Colonic mucosa (tissue), 4 donors: ENCODE data around the gene MIXL1. TPM values are rescaled to one million over a fixed set of nuclear protein-coding genes. Genes with fewer than 3 reads are reported as not detected.

Experiments used
- DNase-seq: peaks from one replicate; pipeline ENCODE4 v3.0.0-alpha.2; 2020
- H3K27ac ChIP-seq: fragments of 200-600 bp; one replicate; pipeline ENCODE4 v1.8.0; 2021
- H3K27me3 ChIP-seq: fragments of 200-600 bp; one replicate; pipeline ENCODE4 v1.8.0; 2021
- H3K36me3 ChIP-seq: fragments of 200-600 bp; one replicate; pipeline ENCODE4 v1.8.0; 2021
- H3K4me1 ChIP-seq: fragments of 200-600 bp; one replicate; pipeline ENCODE4 v1.8.0; 2021; ENCODE audit warnings: mild to moderate bottlenecking
- H3K4me3 ChIP-seq: fragments of 200-600 bp; one replicate; pipeline ENCODE4 v1.8.0; 2021
- H3K9ac ChIP-seq, 2 donors: one replicate each; pipeline ENCODE4 v1.7.0; 2013; ENCODE audit warnings: control low read depth in 2 of 2, low read depth in 2 of 2, low read length in 2 of 2
- H3K9me3 ChIP-seq: fragments of 200-600 bp; one replicate; pipeline ENCODE4 v1.8.0; 2021
- CTCF ChIP-seq: fragments of 200-600 bp; IDR thresholded peaks from one replicate; pipeline ENCODE4 v1.8.0; 2022; ENCODE audit warnings: antibody characterized with exemption, mild to moderate bottlenecking
- intact Hi-C: fragments of 100-400 bp; cut with DNase I; formaldehyde crosslinking; loops from one replicate; pipeline ENCODE4 v1.14.1; 2022
- total RNA-seq, 2 donors: library from RNA; stranded (reverse); fragmentation: NEBNext Ultra II Directional in 1 of 2; extraction: Animal tissue kit (Norgen Biotek cat#: 25700) in 1 of 2; gene quantifications; one replicate each; pipeline ENCODE4 v1.2.1, GENCODE V29; 2021
- donor health status: healthy.
- donor health status: DM: no; HTN: no; CAD: no.
- donor health status: DM: no; HTN: no; CAD: no.

Gene MIXL1
- total RNA-seq, 2 donors from 2014 or later: not detected

DNA sequence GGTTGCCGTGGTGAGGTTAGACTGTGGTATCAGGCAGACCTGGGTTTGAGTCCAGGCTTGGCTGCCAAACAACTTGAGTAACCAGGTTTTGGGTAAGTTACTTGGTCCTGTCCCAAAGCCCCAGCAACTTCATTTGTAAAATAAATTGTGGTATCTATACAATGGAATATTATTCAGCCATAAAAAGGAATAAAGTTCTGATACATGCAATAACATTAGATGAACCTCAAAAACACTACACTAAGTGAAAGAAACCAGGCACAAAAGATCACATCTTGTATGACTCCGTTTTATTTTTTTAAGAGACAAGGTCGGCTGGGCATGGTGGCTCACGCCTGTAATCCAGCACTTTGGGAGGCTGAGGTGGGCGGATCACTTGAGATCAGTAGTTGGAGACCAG lies 16.4 kb upstream of the MIXL1 start:
- H3K27me3 ChIP-seq: no peaks in the 10 kb centered on the region
- H3K27ac ChIP-seq: no peak overlapping the region
- H3K9ac ChIP-seq: no peak overlapping the region
- intact Hi-C loops: no loop called here
- TF ChIP-seq CTCF: no peak
- H3K9me3 ChIP-seq: no peaks in the 10 kb centered on the region
- H3K4me1 ChIP-seq: no peaks in the 10 kb centered on the region
- no peaks in the 10 kb centered on the region for H3K36me3 ChIP-seq
- no peak overlapping the region for H3K4me3 ChIP-seq
- no peak for DNase-seq

GRCh38 chr1:226209307-226210059 lies 14.0 kb upstream of the MIXL1 start:
- Histone ChIP-seq H3K4me3 (no peak overlapping the region), H3K36me3 (no peaks in the 10 kb centered on the region), H3K27ac (no peak overlapping the region), H3K9me3 (no peaks in the 10 kb centered on the region), H3K27me3 (no peaks in the 10 kb centered on the region), H3K9ac (no peak overlapping the region), H3K4me1 (no peaks in the 10 kb centered on the region)
- no peak for TF ChIP-seq CTCF
- no peak for DNase-seq
- intact Hi-C loops: no loop called here

DNA sequence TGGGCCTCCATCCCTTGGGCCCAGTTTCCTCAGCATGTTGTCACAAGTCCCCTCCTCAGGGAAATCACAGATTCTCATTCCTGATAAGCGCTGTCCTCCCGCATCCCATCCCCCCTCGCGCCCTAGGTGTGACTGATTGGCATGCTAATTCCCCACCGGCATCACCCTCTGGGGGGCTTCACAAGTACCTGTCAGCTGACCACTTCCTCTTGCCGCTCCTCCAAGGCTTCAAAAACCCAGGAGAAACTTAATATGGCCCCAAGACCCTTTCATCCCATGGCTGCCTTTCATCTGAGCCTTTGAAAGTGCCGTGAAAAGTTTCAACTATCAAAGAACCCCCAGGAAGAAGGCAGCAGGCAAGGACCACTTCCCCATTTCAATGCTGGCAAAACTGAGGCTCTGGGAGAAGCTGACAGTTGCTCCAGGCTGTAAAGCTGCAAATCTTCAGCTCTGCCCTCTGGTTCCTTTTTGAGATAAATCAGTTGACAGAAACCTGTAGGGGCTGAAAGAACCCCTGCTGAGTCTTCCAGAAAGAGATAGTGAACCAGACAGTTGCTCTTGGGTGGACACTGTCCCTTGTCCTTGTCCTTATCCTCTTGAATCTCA lies 12.8 kb upstream of the MIXL1 start:
- intact Hi-C loops: no loop called here
- no peaks in the 10 kb centered on the region for H3K27me3 ChIP-seq
- H3K36me3 ChIP-seq: no peaks in the 10 kb centered on the region
- DNase-seq: no peak
- no peak overlapping the region for H3K9ac ChIP-seq
- no peak overlapping the region for H3K4me3 ChIP-seq
- no peaks in the 10 kb centered on the region for H3K9me3 ChIP-seq
- no peak for TF ChIP-seq CTCF
- H3K4me1 ChIP-seq: no peaks in the 10 kb centered on the region
- H3K27ac ChIP-seq: no peak overlapping the region

- H3K9me3 ChIP-seq: no peaks in the 10 kb centered on the region
- H3K4me1 ChIP-seq: no peaks in the 10 kb centered on the region
- intact Hi-C loops: no loop called here
- H3K36me3 ChIP-seq: no peaks in the 10 kb centered on the region
- TF ChIP-seq CTCF: no peak
- H3K27me3 ChIP-seq: no peaks in the 10 kb centered on the region
- DNase-seq: no peak
- H3K27ac ChIP-seq: no peak overlapping the region
- no peak overlapping the region for H3K4me3 ChIP-seq
- no peak overlapping the region for H3K9ac ChIP-seq
Measured at GRCh38 chr1:226211181-226211821, 12.2 kb upstream of the MIXL1 start.

GRCh38 chr1:226212545-226212944 lies 10.9 kb upstream of the MIXL1 start:
- H3K36me3 ChIP-seq: no peaks in the 10 kb centered on the region
- no peak for TF ChIP-seq CTCF
- intact Hi-C loops: no loop called here
- no peak overlapping the region for H3K9ac ChIP-seq
- H3K27me3 ChIP-seq: no peaks in the 10 kb centered on the region
- H3K4me3 ChIP-seq: no peak overlapping the region
- no peaks in the 10 kb centered on the region for H3K4me1 ChIP-seq
- no peaks in the 10 kb centered on the region for H3K9me3 ChIP-seq
- DNase-seq: no peak
- no peak overlapping the region for H3K27ac ChIP-seq
